ENCODE data around the gene GHRH.

GHRH gene, protein sequence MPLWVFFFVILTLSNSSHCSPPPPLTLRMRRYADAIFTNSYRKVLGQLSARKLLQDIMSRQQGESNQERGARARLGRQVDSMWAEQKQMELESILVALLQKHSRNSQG

DNA sequence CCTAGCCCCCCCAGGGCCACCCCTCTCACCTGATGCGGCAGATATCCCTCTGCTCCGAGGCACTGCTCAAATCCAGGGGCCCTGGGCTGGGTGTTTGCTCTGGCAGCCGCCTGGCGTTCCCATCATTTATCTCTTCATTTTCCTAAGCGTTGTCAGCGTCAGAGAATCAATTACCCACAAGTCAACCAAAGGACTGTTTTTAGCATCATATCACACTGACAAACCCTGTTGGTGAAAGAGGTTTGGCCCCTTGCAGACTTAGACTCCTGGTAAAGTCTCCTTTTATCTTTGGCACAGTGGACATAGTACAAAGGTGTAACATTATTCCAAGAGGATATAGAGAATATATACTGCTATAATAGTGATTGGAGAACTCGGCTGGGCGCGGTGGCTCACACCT is at the start of gene GHRH:
GHRH (minus strand) TSS at position 101 of the 400 bp plus-strand sequence. CDS start 4,925 bp downstream, outside the sequence.
- H3K36me3 ChIP-seq (ENCODE audit: insufficient read depth, low read length) = no peaks in the 10 kb centered on the region
- H3K4me1 ChIP-seq (ENCODE audit: control insufficient read depth, insufficient read depth, low read length, unreplicated experiment) = no peaks in the 10 kb centered on the region
- no peak within 1 kb of the TSS for H3K4me3 ChIP-seq (ENCODE audit: low read depth, low read length)
- peaks cover 42% of the 10 kb centered on the region for H3K27me3 ChIP-seq (ENCODE audit: insufficient read depth, low read length)
- H2AFZ ChIP-seq (ENCODE audit: low read length, unreplicated experiment) = no peak within 1 kb of the TSS
- H3K27ac ChIP-seq (ENCODE audit: low read depth, low read length) = no peak within 1 kb of the TSS
- no peaks in the 10 kb centered on the region for H3K79me2 ChIP-seq (ENCODE audit: control insufficient read depth, insufficient read depth, low read length, unreplicated experiment)

DNA sequence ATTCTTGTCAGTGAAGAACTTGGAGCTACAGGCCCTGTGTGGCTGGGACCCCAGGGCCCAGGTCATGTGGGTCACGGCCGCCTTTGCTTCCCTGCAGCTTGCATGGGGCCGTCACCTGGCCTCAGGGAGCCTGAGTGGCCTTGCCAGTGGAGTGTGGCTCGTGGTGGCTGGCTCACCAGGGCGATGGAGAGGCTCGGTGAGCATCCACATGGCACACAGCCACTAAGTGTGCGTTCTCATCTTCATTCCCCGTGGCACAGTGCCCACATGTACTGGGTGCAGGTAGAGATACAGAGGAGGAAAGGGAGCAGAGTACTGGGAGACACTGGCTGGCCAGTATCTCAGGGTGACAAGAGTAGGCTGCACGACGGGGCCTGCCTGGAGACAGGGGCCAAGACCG is 49.3 kb upstream of the GHRH start:
- peaks cover 15% of the 10 kb centered on the region for H3K4me1 ChIP-seq (ENCODE audit: control insufficient read depth, insufficient read depth, low read length, unreplicated experiment)
- 0 out of 2 replicates have a peak, but pooled peaks cover 4% of the 10 kb centered on the region for H3K36me3 ChIP-seq (ENCODE audit: insufficient read depth, low read length)
- H3K4me3 ChIP-seq (ENCODE audit: low read depth, low read length) = no peak overlapping the region
- peaks cover 4% of the 10 kb centered on the region for H3K79me2 ChIP-seq (ENCODE audit: control insufficient read depth, insufficient read depth, low read length, unreplicated experiment)
- no peak overlapping the region for H3K27ac ChIP-seq (ENCODE audit: low read depth, low read length)
- no peak overlapping the region for H2AFZ ChIP-seq (ENCODE audit: low read length, unreplicated experiment)
- no peaks in the 10 kb centered on the region for H3K27me3 ChIP-seq (ENCODE audit: insufficient read depth, low read length)

DNA sequence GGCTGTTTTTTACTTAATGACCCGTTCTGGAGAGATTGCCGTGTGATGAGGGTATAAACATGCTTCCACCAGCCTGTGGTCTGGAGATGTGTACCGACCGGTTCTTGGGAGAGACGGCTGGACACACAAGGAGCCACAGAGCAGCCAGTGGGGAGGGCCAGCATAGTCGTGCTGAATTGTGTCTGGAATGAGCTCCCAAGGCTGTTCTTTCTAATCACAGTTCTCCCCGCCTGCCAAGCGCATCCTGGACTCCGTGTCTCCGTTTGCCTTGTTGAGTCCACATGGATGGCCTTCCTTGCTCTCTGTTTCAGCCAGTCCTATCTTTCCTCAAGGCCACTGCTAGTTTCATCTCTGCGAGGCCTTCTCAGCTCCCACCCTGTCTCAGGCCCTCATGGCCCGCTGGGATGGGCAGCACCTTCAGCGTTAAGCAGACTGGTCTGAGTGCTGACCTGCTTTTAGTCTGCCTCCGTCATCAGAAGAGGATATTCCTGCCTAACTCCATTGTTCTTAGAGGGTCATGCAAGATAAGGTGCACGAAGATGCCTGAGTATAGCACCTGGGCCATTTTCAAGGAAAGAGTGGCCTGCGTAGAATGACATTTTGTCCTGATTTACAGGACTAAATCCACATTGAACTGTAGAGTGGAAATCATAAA is 48.4 kb upstream of the GHRH start:
- no peak overlapping the region for H3K27ac ChIP-seq (ENCODE audit: low read depth, low read length)

DNA sequence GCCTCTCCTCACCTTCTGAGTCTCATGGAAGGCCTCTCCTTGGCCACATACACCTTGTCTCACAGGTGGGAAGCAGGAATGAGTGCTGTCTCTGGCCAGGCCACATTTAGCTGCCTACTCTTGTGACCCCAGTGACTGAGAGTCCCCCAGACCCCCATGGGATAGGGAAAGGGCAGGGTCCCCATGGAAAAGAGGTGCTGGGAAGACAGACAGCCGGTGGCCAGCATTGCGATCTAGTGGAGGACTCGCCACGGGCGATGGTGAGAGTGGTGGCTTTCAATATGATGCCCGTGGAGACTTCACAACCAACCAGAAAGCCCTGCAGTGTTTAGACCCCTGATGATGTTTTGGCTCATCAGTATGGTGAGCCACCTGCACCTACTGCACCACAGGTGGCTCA is 47.7 kb upstream of the GHRH start:
- Histone ChIP-seq H3K79me2 (ENCODE audit: control insufficient read depth, insufficient read depth, low read length, unreplicated experiment) (peaks cover 4% of the 10 kb centered on the region), H3K4me3 (ENCODE audit: low read depth, low read length) (no peak overlapping the region), H3K36me3 (ENCODE audit: insufficient read depth, low read length) (0 out of 2 replicates have a peak, but pooled peaks cover 4% of the 10 kb centered on the region), H3K27me3 (ENCODE audit: insufficient read depth, low read length) (no peaks in the 10 kb centered on the region), H3K4me1 (ENCODE audit: control insufficient read depth, insufficient read depth, low read length, unreplicated experiment) (peaks cover 12% of the 10 kb centered on the region), H2AFZ (ENCODE audit: low read length, unreplicated experiment) (no peak overlapping the region), H3K27ac (ENCODE audit: low read depth, low read length) (no peak overlapping the region)

More for the DNA sequence above, 48.4 kb upstream of the GHRH start:
- Histone ChIP-seq H3K79me2 (ENCODE audit: control insufficient read depth, insufficient read depth, low read length, unreplicated experiment) (peaks cover 4% of the 10 kb centered on the region), H3K27me3 (ENCODE audit: insufficient read depth, low read length) (no peaks in the 10 kb centered on the region), H3K4me1 (ENCODE audit: control insufficient read depth, insufficient read depth, low read length, unreplicated experiment) (peaks cover 15% of the 10 kb centered on the region), H2AFZ (ENCODE audit: low read length, unreplicated experiment) (no peak overlapping the region), H3K4me3 (ENCODE audit: low read depth, low read length) (no peak overlapping the region), H3K36me3 (ENCODE audit: insufficient read depth, low read length) (0 out of 2 replicates have a peak, but pooled peaks cover 4% of the 10 kb centered on the region)

DNA sequence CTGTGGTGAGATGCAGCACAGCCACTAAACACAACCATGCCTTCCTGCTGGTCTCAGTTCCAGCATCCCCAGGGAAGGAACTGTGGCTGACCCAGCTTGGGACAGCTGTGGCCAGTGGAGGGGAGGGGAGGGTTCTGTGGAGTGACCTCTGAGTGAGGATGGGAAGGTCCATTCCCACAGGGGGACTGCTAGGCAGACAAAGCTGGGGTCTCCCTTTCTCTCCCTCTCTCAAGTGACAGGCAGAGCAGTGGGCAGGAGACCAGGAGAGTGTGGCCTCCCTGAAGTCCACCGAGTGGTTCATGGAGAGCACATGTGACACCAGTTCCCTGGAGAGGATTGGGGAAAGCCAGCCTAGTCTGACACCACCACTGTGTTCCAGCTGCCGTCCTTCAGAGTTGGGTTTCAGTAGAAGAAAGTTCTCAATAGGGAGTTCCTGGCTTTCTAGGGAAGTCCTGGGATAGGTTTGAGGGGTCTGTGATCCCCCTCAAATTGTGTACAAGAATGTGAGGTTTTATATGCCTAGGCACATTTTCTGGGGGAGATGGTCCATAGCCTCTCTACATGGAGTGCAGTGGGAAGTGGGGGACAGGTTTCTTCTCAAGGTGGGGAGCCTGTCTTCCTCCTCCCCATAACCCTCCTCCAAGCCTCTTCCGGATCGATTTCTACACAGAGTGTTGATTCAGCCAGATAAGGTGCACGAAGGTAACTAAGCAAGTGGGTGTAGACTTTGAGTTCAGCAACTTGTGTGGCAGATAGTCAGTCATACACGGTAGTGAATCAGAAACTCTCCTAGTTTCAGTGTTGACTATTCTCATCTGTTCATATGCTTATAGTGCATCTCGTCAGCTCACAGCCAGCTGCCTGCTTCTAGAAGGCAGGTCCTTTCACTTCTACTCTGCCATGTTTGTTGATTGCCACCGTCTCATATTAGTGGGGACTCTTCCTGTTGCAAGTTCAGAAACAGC is 46.8 kb upstream of the GHRH start:
- Histone ChIP-seq H3K36me3 (ENCODE audit: insufficient read depth, low read length) (0 out of 2 replicates have a peak, but pooled peaks cover 4% of the 10 kb centered on the region), H3K79me2 (ENCODE audit: control insufficient read depth, insufficient read depth, low read length, unreplicated experiment) (peaks cover 4% of the 10 kb centered on the region), H3K27me3 (ENCODE audit: insufficient read depth, low read length) (no peaks in the 10 kb centered on the region), H2AFZ (ENCODE audit: low read length, unreplicated experiment) (no peak overlapping the region), H3K4me1 (ENCODE audit: control insufficient read depth, insufficient read depth, low read length, unreplicated experiment) (peaks cover 10% of the 10 kb centered on the region), H3K27ac (ENCODE audit: low read depth, low read length) (no peak overlapping the region), H3K4me3 (ENCODE audit: low read depth, low read length) (no peak overlapping the region)

DNA sequence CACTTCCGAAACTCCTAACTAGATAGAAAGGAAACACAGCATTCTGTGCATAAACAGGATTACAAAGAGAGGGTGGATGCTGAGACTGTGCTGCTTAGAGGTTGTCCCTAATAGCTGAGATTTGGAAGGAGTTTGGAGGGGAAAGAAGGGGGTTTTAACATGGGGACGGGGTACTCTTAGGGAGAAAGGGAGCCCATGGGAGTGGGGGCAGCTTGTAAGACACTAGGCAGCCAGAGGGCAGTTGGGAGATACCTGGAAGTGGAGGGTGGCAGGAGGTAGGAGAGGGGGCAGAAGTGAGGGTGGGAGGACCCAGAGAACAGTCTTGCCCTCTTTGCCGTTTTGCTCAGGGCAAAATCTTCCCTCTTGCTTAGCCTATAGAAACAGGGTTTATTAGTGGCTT is 44.2 kb upstream of the GHRH start:
- Histone ChIP-seq H2AFZ (ENCODE audit: low read length, unreplicated experiment) (no peak overlapping the region), H3K4me3 (ENCODE audit: low read depth, low read length) (no peak overlapping the region), H3K79me2 (ENCODE audit: control insufficient read depth, insufficient read depth, low read length, unreplicated experiment) (no peaks in the 10 kb centered on the region), H3K36me3 (ENCODE audit: insufficient read depth, low read length) (peaks cover 14% of the 10 kb centered on the region), H3K27me3 (ENCODE audit: insufficient read depth, low read length) (no peaks in the 10 kb centered on the region), H3K27ac (ENCODE audit: low read depth, low read length) (no peak overlapping the region), H3K4me1 (ENCODE audit: control insufficient read depth, insufficient read depth, low read length, unreplicated experiment) (no peaks in the 10 kb centered on the region)

DNA sequence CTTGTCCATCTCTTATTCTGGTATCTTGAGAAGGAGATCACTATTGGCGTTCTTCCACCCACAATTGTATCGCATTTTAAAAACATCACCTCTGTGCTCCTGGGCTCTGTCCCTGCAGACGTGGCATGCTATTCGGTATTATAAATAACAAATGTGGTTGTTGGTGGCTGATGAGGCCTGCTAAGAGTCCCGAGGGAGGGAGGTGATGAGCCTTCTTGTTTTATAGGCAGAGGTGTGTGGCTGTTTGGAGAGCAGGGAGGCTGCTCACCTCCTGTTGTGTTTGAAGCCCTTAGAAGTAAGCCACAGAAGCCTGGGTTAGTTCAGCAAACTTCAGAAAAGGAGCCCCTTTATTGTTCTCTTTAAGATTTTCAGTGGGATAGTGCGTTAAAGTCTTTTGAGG is 43.5 kb upstream of the GHRH start:
- no peak overlapping the region for H3K4me3 ChIP-seq (ENCODE audit: low read depth, low read length)
- H3K4me1 ChIP-seq (ENCODE audit: control insufficient read depth, insufficient read depth, low read length, unreplicated experiment) = no peaks in the 10 kb centered on the region
- no peak overlapping the region for H3K27ac ChIP-seq (ENCODE audit: low read depth, low read length)
- H3K27me3 ChIP-seq (ENCODE audit: insufficient read depth, low read length) = no peaks in the 10 kb centered on the region
- no peak overlapping the region for H2AFZ ChIP-seq (ENCODE audit: low read length, unreplicated experiment)
- peaks cover 14% of the 10 kb centered on the region for H3K36me3 ChIP-seq (ENCODE audit: insufficient read depth, low read length)
- H3K79me2 ChIP-seq (ENCODE audit: control insufficient read depth, insufficient read depth, low read length, unreplicated experiment) = peaks cover 3% of the 10 kb centered on the region

DNA sequence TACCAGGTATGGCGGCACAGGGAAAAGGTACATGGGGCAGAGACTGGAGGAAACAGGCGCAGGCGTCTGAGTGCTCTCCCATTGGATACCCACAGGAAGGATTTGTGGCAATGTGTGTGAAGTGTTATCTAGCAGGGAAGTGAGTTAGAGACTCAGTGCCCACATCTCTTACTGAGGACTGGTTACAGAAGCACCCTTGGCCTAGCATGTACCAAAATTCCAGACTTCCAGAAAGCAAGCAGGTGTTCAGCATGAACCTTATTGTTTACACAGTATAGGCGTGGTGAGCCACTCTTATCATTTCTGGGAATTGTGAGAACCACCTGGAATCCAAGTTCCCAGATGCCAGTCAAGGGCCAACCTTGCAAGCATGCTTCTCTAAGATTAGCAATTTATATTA is 42.0 kb upstream of the GHRH start:
- peaks cover 2% of the 10 kb centered on the region for H3K4me1 ChIP-seq (ENCODE audit: control insufficient read depth, insufficient read depth, low read length, unreplicated experiment)
- H2AFZ ChIP-seq (ENCODE audit: low read length, unreplicated experiment) = no peak overlapping the region
- peaks cover 11% of the 10 kb centered on the region for H3K79me2 ChIP-seq (ENCODE audit: control insufficient read depth, insufficient read depth, low read length, unreplicated experiment)
- H3K27me3 ChIP-seq (ENCODE audit: insufficient read depth, low read length) = no peaks in the 10 kb centered on the region
- H3K4me3 ChIP-seq (ENCODE audit: low read depth, low read length) = no peak overlapping the region
- peaks cover 14% of the 10 kb centered on the region for H3K36me3 ChIP-seq (ENCODE audit: insufficient read depth, low read length)
- H3K27ac ChIP-seq (ENCODE audit: low read depth, low read length) = no peak overlapping the region

DNA sequence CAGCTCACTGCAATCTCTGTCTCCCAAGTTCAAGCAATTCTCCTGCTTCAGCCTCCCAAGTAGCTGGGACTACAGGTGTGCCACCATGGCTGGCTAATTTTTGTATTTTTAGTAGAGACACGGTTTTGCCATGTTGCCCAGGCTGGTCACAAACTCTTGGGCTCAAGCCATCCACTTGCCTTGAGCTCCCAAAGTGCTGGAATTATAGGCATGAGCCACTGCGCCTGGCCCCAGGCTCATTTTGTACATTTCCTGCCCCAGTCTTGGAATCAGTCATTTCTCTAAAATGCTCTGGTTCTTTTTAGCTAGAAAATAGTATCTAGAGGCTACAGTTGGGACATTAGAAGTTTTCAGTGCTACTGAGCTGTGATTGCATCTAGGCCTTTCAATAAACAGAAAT is 41.4 kb upstream of the GHRH start:
- Histone ChIP-seq H2AFZ (ENCODE audit: low read length, unreplicated experiment) (no peak overlapping the region), H3K27me3 (ENCODE audit: insufficient read depth, low read length) (no peaks in the 10 kb centered on the region), H3K36me3 (ENCODE audit: insufficient read depth, low read length) (peaks cover 14% of the 10 kb centered on the region), H3K4me3 (ENCODE audit: low read depth, low read length) (no peak overlapping the region), H3K79me2 (ENCODE audit: control insufficient read depth, insufficient read depth, low read length, unreplicated experiment) (peaks cover 14% of the 10 kb centered on the region), H3K4me1 (ENCODE audit: control insufficient read depth, insufficient read depth, low read length, unreplicated experiment) (peaks cover 8% of the 10 kb centered on the region), H3K27ac (ENCODE audit: low read depth, low read length) (no peak overlapping the region)

DNA sequence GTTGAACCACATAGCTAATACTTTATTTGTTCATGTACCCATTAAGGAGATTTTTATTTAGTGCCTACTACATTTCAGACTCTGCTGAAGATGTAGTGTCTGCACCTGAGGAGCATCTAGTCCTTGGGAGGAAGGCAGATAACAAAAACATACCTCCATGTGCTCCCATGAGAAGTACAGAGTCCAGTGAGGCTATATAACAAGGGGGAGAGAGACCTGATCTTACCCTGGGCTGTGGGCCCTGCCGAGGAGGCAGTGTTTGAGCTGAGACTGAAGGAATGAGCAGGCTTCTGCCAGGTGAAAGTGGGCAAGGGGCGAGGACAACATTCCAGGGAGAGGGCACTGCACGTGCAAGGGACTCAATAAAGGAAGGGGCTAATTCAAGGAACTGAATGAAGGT is 39.9 kb upstream of the GHRH start:
- Histone ChIP-seq H3K27me3 (ENCODE audit: insufficient read depth, low read length) (no peaks in the 10 kb centered on the region), H2AFZ (ENCODE audit: low read length, unreplicated experiment) (no peak overlapping the region), H3K79me2 (ENCODE audit: control insufficient read depth, insufficient read depth, low read length, unreplicated experiment) (peaks cover 26% of the 10 kb centered on the region), H3K27ac (ENCODE audit: low read depth, low read length) (no peak overlapping the region), H3K36me3 (ENCODE audit: insufficient read depth, low read length) (peaks cover 14% of the 10 kb centered on the region), H3K4me3 (ENCODE audit: low read depth, low read length) (no peak overlapping the region), H3K4me1 (ENCODE audit: control insufficient read depth, insufficient read depth, low read length, unreplicated experiment) (peaks cover 16% of the 10 kb centered on the region)

All from ACC112 (cell line).